WTC11 (cell line): Measurements from ENCODE around the gene ICAM1.

ENCODE experiments used
- CTCF ChIP-seq: fragments of 200-600 bp; IDR thresholded peaks from 2 replicates; pipeline ENCODE4 v1.8.0; 2022; ENCODE audit warnings: antibody characterized with exemption
- ESRRA ChIP-seq: sonication (generic); formaldehyde crosslinking; IDR thresholded peaks from 2 replicates; pipeline ENCODE4 v1.8.1; 2022; ENCODE audit warnings: mild to moderate bottlenecking, missing genetic modification reagents, borderline replicate concordance
- FOXJ3 ChIP-seq: sonication (generic); formaldehyde crosslinking; IDR thresholded peaks from 2 replicates; pipeline ENCODE4 v1.9.0; 2021; ENCODE audit warnings: missing genetic modification reagents, mild to moderate bottlenecking, borderline replicate concordance
- GTF2I ChIP-seq: fragments of 250-450 bp; sonication (Bioruptor Pico); conservative IDR thresholded peaks from 2 replicates; pipeline ENCODE4 v1.4.0; 2021; ENCODE audit warnings: mild to moderate bottlenecking
- KAT7 ChIP-seq: sonication (generic); formaldehyde crosslinking; IDR thresholded peaks from 2 replicates; pipeline ENCODE4 v1.8.1; 2023; ENCODE audit warnings: missing genetic modification reagents, mild to moderate bottlenecking, borderline replicate concordance
- MYBL2 ChIP-seq: sonication (generic); formaldehyde crosslinking; IDR thresholded peaks from 2 replicates; pipeline ENCODE4 v1.8.1; 2023; ENCODE audit warnings: mild to moderate bottlenecking, moderate library complexity, missing genetic modification reagents
- SP1 ChIP-seq: sonication (generic); formaldehyde crosslinking; conservative IDR thresholded peaks from 2 replicates; pipeline ENCODE4 v1.8.1; 2022; ENCODE audit warnings: missing genetic modification reagents
- ZNF232 ChIP-seq: sonication (generic); formaldehyde crosslinking; IDR thresholded peaks from 2 replicates; pipeline ENCODE4 v1.8.0; 2022; ENCODE audit warnings: mild to moderate bottlenecking, missing genetic modification reagents
- ZNF423 ChIP-seq: fragments of 250-450 bp; sonication (Bioruptor Pico); IDR thresholded peaks from 2 replicates; pipeline ENCODE4 v2.1.2; 2022; ENCODE audit warnings: mild to moderate bottlenecking, moderate library complexity
- TF ChIP-seq, protein P1 (sequence below): fragments of 250-450 bp; sonication (Bioruptor Pico); IDR thresholded peaks from 2 replicates; pipeline ENCODE4 v1.9.0; 2021; ENCODE audit warnings: mild to moderate bottlenecking, borderline replicate concordance
- TF ChIP-seq, protein P2 (sequence below): sonication (generic); formaldehyde crosslinking; IDR thresholded peaks from 2 replicates; pipeline ENCODE4 v1.8.1; 2022; ENCODE audit warnings: low read depth, mild to moderate bottlenecking, moderate library complexity, missing genetic modification reagents, borderline replicate concordance
- TF ChIP-seq, protein P3 (sequence below): sonication (generic); formaldehyde crosslinking; conservative IDR thresholded peaks from 2 replicates; pipeline ENCODE4 v1.8.1; 2023; ENCODE audit warnings: mild to moderate bottlenecking, low read depth, missing genetic modification reagents, moderate library complexity

GRCh38 chr19:10321417-10321797 is 50.5 kb downstream of the ICAM1 start:
- TF ChIP-seq CTCF: no peak
- no peak for TF ChIP-seq ZNF232 (CRISPR knock-in tag)
- TF ChIP-seq ZNF423 (CRISPR knock-in tag): no peak
- TF ChIP-seq SP1 (CRISPR knock-in tag): no peak
- TF ChIP-seq KAT7 (CRISPR knock-in tag): no peak
- no peak for TF ChIP-seq FOXJ3 (CRISPR knock-in tag)
- TF ChIP-seq GTF2I (CRISPR knock-in tag): no peak
- TF ChIP-seq, protein P1, sequence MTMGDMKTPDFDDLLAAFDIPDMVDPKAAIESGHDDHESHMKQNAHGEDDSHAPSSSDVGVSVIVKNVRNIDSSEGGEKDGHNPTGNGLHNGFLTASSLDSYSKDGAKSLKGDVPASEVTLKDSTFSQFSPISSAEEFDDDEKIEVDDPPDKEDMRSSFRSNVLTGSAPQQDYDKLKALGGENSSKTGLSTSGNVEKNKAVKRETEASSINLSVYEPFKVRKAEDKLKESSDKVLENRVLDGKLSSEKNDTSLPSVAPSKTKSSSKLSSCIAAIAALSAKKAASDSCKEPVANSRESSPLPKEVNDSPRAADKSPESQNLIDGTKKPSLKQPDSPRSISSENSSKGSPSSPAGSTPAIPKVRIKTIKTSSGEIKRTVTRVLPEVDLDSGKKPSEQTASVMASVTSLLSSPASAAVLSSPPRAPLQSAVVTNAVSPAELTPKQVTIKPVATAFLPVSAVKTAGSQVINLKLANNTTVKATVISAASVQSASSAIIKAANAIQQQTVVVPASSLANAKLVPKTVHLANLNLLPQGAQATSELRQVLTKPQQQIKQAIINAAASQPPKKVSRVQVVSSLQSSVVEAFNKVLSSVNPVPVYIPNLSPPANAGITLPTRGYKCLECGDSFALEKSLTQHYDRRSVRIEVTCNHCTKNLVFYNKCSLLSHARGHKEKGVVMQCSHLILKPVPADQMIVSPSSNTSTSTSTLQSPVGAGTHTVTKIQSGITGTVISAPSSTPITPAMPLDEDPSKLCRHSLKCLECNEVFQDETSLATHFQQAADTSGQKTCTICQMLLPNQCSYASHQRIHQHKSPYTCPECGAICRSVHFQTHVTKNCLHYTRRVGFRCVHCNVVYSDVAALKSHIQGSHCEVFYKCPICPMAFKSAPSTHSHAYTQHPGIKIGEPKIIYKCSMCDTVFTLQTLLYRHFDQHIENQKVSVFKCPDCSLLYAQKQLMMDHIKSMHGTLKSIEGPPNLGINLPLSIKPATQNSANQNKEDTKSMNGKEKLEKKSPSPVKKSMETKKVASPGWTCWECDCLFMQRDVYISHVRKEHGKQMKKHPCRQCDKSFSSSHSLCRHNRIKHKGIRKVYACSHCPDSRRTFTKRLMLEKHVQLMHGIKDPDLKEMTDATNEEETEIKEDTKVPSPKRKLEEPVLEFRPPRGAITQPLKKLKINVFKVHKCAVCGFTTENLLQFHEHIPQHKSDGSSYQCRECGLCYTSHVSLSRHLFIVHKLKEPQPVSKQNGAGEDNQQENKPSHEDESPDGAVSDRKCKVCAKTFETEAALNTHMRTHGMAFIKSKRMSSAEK (CRISPR knock-in tag): no peak
- no peak for TF ChIP-seq ESRRA (CRISPR knock-in tag)
- no peak for TF ChIP-seq MYBL2 (CRISPR knock-in tag)
- TF ChIP-seq, protein P2, sequence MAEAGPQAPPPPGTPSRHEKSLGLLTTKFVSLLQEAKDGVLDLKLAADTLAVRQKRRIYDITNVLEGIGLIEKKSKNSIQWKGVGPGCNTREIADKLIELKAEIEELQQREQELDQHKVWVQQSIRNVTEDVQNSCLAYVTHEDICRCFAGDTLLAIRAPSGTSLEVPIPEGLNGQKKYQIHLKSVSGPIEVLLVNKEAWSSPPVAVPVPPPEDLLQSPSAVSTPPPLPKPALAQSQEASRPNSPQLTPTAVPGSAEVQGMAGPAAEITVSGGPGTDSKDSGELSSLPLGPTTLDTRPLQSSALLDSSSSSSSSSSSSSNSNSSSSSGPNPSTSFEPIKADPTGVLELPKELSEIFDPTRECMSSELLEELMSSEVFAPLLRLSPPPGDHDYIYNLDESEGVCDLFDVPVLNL (CRISPR knock-in tag): no peak
- TF ChIP-seq, protein P3, sequence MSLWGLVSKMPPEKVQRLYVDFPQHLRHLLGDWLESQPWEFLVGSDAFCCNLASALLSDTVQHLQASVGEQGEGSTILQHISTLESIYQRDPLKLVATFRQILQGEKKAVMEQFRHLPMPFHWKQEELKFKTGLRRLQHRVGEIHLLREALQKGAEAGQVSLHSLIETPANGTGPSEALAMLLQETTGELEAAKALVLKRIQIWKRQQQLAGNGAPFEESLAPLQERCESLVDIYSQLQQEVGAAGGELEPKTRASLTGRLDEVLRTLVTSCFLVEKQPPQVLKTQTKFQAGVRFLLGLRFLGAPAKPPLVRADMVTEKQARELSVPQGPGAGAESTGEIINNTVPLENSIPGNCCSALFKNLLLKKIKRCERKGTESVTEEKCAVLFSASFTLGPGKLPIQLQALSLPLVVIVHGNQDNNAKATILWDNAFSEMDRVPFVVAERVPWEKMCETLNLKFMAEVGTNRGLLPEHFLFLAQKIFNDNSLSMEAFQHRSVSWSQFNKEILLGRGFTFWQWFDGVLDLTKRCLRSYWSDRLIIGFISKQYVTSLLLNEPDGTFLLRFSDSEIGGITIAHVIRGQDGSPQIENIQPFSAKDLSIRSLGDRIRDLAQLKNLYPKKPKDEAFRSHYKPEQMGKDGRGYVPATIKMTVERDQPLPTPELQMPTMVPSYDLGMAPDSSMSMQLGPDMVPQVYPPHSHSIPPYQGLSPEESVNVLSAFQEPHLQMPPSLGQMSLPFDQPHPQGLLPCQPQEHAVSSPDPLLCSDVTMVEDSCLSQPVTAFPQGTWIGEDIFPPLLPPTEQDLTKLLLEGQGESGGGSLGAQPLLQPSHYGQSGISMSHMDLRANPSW: no peak
